SKM-1 treated with dmso at 0.1 percent for 144 hours (cell line): ENCODE results near the gene RIMBP2.

ENCODE experiments used
- DNase-seq: peaks from one replicate; lab custom pipeline; 2025; ENCODE audit not compliant: unreplicated experiment; lab: John Stamatoyannopoulos, UW

The RIMBP2 gene

DNA sequence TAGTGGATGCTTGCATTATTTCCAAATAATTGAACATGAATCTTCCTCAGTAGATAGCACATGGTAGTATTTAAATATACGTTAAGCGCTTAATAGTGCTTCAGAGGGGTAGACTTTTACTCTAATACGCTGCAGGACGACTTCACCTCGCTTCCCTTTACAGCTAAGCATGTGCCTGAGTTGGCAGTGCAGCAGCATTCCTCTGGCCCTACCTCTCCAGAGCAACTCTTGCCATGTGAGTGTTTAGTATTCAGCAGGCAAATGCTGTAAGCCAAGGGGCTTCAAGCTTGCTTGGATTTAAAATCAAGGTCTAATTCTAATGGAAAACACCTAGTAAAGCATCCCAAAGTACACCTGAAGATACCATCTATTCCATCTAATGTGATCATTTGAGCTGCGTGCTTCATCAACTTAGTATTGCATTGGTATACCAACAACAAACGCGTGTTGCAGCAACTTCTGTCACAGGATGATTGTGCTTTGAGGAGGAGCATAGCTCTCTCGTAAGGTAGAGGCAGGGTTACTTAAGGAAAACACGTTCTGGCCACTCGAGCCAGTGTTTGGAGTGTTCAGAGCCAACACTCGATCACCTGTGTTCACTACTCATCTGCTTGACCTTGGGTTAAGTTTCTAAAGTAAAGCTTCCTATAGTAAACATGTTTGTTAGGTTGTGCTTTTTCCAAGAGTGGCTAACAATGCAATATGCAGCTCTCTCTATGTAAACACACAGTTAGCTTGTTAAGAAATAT is 317.8 kb downstream of the RIMBP2 start:
- DNase-seq: no peak

- no peak for DNase-seq
Observed at GRCh38 chr12:130396667-130397066, 319.4 kb downstream of the RIMBP2 start.

GRCh38 chr12:130394906-130395305 is 321.2 kb downstream of the RIMBP2 start:
- no peak for DNase-seq

DNA sequence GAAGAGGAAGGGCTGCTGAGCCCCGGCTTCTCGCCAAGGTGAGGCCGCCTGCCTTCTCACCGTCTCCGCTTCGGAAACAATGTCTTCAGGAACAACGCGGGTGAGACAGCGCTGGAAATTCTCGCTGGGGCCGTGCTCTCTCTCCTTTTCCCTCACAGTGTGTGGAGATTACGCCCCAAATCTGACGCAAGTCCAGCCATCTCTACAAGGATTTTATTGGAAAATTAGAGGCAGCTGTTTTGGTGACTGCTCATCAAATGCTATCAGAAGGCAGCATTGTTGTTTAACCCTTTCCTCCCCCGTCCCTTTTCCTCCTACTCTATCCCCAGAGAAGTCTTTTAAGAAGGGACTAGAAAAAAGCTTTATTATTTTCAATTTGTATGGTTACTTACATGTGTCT is 324.9 kb downstream of the RIMBP2 start:
- DNase-seq: no peak

DNA sequence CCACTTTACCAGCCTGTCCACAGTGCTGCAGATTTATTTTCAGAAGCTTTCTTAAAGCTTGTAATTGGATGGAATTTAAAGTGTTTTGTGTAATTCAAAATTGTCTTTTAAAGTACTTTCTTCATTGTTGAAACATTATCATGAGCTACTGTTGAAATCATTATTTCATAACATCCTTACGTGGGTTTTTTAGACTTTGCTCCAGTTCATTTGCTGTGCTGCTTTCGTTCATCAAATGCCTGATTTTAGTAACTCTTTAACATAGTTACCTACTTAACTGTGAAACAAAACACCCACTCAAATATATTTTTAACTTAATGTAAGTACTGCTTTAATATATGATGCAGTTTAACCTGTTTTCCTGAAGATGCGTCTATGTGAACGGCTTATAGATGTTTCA is 330.9 kb downstream of the RIMBP2 start:
- no peak for DNase-seq

GRCh38 chr12:130384234-130384633 is 331.9 kb downstream of the RIMBP2 start:
- no peak for DNase-seq

- DNase-seq: no peak
Observed at GRCh38 chr12:130382818-130383217, 333.3 kb downstream of the RIMBP2 start.

DNA sequence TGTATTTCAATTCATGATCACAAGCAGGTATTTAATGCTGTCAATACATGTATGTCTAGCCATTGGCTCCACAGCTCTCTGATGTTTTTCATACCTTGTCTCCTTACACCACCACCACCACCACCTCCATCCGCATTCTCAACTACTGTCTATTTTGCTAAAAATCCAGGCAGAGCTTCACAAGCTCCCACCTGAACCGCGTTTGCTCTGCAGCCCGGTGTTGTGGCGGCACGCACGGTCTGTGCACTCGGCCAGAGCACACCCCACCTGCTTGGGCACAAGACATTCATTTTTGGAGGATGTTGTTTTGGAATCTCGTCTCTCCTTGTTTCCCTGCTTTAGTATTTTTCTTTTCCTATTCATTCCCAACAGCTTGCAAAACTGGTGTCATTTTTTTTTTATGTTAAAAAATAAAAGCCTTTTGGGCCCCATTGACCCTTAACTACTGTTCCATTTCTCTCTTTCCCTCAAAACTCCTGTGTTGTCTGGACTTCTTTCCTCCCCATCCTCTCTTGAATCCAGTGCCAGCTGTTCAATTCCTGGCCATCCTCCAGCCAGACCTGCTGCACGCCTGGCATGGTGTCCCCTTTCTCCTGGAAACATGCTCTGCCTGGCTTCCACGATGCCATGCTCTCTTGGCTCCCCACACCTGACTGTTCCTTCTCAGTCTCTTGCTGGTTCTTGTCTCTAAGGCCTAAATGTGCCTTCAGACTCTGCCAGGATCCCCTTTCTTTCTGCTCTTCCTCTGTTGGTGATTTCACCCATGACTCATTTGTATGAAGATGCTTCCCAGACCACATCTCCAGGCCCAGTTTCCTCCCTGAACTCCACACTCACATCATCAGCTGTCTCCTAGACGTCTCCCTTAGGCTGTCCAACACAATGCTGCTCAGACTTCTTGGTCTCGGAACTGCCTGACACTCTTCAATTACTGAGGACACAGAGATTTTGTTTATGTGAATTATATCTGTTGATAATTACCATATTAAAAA is 340.5 kb downstream of the RIMBP2 start:
- DNase-seq: no peak

- no peak for DNase-seq
Observed at GRCh38 chr12:130374083-130374482, 342.0 kb downstream of the RIMBP2 start.

DNA sequence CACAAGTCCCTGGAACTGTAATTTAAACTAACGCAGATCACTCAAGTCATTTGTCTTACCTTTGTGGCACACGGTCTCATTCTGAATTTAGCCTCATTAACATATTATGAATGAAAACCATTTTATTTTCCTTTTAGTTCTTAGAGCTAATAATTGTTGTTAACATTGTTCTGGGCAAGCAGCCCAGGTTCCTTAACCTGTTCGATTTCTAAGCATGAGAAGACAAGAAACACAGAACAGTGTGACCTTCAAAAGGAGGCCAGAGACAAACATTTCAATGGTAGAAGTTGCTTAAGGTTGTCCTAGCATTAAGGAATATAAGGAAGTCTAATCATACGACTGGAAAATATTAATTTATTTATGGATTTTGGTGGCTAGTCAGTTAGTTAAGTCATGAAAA is 343.2 kb downstream of the RIMBP2 start:
- DNase-seq: no peak

DNA sequence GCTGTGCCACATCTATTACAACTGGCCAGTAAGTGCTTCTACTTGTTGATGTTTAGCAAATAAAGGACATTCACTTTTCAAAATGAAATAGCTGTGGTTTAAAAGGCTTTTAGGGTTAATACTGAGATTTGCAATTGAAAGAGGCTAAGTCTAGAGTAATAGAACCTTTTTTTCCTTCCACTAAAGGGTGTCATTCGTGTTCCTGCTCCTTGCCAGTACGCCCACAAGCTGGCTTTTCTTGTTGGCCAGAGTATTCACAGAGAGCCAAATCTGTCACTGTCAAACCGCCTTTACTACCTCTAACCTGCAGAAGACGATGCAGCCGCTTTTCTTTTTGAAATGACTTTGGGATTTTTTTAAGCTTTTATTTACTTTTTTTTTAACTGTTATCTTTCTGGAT is 344.8 kb downstream of the RIMBP2 start:
- DNase-seq: no peak

GRCh38 chr12:130369816-130370215 is 346.3 kb downstream of the RIMBP2 start:
- DNase-seq: no peak

DNA sequence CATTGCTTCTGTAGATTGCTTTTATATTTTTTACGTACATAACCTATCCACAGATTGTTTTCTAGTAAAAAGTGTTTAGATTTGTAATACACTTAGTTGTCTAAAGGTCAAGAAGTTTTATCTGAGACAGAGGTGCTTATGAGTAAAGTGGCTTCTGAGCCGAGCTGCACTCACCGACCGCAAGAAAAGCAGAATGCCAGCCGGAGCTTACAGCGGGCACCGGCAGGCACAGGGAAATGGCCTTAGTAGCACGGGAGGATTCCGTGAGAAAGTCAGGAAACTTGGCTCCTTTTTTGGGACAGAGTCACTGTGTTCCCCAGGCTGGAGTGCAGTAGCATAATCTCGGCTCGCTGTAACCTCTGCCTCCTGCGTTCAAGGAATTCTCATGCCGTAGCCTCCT is 348.6 kb downstream of the RIMBP2 start:
- no peak for DNase-seq

GRCh38 chr12:130367003-130367402 is 349.1 kb downstream of the RIMBP2 start:
- no peak for DNase-seq

DNA sequence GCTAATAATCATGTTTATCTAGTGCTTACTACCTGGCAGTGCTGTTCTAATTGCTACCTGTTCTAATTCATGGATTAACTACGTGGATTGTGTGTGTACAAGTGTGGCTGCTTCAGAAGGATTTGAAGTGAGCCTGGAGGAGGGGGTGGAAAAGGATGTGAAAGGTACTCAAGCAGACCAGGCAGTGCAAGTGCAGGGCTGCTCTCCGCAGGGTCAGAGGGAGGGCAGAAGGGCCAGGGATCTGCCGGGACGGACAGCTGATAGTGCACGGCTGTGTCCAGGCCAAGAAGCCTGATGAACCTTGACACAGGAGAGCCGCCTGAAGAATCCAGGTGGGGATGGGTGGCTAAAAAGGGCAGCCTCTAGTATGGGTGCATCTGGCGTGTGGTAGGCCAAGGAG is 349.9 kb downstream of the RIMBP2 start:
- DNase-seq: no peak

DNA sequence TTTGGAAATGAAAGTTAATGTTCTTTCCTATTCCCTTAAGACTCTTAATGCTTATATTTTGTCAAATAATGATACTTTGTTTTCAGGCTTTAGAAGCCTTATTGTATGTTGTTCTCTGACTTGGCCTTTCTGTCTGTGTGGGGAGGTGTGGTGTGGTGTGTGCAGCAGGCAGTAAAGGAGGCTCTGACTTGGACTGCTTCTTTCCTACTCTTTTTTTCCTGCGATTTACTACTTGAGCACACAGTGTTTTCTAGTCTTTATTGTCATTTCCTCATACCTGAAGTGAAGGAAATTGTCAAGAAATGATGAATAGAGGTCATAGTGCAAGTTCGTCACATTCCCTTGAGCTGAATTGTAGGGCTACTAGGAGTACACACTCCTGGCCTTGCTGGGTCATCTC is 351.5 kb downstream of the RIMBP2 start:
- DNase-seq: no peak

DNA sequence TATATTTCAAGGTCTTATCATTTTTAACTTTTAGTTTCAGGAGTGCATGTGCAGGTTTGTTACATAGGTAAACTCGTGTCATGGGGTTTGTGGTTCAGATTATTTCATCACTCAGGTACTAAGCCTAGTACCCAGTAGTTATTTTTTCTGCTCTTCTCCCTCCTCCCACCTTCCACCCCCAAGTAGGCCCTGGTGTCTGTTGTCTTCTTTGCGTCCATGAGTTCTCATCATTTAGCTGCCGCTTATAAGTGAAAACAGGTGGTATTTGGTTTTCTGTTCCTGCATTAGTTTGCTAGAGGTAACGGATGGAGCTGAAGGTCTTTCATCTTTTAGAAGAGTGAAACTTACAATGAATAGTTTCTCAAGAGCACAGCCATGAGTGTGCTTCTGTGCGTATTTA is 354.0 kb downstream of the RIMBP2 start:
- no peak for DNase-seq

GRCh38 chr12:130357729-130358330 is 358.3 kb downstream of the RIMBP2 start:
- DNase-seq: no peak

DNA sequence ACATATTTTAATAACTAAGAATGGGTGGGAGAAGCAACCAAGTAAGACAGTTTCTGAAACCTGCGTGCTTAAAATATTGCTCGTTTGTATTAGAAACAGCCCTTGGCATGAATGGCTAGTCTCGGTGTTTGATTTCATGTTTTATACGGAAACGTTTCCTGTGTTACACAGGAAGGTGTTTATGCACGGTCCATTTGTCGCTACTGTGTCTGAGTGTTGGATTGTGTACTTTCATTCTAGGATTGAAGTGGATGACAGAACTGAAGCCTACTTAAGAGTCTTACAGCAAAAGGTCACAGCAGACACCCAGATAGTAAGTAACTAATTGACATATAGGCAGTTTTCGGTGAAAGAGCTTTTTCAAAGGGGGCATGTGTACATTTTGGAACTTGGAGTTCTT is 358.9 kb downstream of the RIMBP2 start:
- no peak for DNase-seq

DNA sequence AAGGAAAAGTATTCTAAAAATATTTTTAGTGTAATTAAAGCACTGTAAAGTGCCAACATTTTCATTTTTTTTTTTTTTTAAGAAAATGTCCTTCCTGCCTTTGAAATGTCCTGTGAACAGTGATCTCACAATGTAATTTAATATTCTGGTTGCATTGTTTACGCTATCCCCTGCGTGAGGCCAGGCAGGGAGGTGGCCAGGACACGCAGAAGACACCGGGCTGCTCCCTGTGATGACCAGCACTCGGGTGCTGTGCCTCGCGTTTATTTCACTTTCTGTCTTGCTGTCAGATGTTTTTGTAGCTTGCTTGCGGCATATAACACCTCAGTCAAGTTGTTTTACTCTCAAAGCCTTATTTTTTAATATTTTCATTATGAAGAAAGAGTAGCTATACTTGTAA is 359.9 kb downstream of the RIMBP2 start:
- no peak for DNase-seq

GRCh38 chr12:130354407-130354806 is 361.7 kb downstream of the RIMBP2 start:
- DNase-seq: no peak

DNA sequence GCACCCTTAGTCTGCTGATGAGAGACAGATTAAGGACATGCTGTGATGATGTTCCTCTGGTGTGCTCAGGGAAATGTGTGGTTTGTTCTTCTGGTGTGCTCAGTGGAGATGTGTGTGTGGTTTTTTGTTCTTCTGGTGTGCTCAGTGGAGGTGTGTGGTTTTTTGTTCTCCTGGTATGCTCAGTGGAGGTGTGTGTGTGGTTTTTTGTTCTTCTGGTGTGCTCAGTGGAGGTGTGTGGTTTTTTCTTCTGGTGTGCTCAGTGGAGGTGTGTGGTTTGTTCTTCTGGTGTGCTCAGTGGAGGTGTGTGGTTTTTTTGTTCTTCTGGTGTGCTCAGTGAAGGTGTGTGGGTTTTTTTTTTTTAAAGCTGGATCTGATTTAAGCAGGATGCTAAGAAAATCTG is 363.0 kb downstream of the RIMBP2 start:
- no peak for DNase-seq
